Measurements from ENCODE around the gene USP5. TPM values are rescaled to one million over a fixed set of nuclear protein-coding genes. Genes with fewer than 3 reads are reported as not detected.

USP5 gene
- total and polyA plus RNA-seq, 2 experiments from 2014 or later = 73.2 to 96.2 TPM

DNA sequence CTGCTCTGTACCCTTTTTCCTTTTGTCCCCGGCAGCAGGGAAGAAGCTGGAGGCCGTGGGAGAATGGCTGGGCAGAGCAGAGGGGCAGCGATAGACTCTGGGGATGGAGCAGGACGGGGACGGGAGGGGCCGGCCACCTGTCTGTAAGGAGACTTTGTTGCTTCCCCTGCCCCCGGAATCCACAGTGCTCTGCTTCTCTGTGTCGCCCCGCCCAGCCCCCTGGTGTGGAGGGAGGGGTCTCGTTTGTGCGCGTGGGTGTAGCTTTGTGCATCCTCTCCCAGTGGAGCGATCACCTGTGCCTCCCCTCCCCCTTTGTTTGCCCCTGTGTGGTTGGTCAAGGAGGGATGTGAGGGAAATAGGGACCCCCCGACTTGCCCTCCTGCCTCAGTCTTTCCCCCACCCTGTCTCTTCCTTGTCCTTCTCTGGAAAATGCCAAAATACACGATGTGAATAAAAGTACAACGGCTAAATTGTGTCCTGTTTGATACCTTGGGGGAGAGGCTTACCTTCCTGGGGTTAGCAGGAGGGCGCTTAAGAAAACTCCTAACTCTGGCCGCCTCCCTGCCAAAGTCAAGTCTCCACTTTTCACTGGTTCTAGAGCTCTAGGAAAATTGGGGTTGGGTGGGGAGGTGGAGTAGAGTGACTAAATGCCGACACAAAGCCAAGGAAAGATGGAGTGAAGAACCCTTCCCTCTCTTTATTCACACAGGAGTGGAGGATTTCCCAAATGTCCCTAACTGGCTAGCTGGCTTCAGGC, 14.4 kb downstream of the USP5 start:
- Histone ChIP-seq H2AFZ (peak overlapping the region; percentile 78), H3K4me1 (ENCODE audit: insufficient read depth) (peaks cover 31% of the 10 kb centered on the region), H3K4me2 (ENCODE audit: unreplicated experiment) (peak overlapping the region; percentile 88), H3K9ac (peak overlapping the region; percentile 92), H3K4me3 (peak overlapping the region; percentile 99), H3F3A (ENCODE audit: insufficient read depth) (peaks cover 35% of the 10 kb centered on the region), H3K27me3 (replicated peaks; ENCODE audit: insufficient read depth) (no peaks in the 10 kb centered on the region), H3K9me2 (ENCODE audit: insufficient read depth) (no peaks in the 10 kb centered on the region), H3K27ac (peak overlapping the region; percentile 51), H3K9me3 (ENCODE audit: low read depth) (no peaks in the 10 kb centered on the region), H4K20me1 (ENCODE audit: insufficient read depth) (no peaks in the 10 kb centered on the region; the same call in 1 of the 2 replicates), H3K79me2 (ENCODE audit: insufficient read depth) (peaks cover 38% of the 10 kb centered on the region), H3K36me3 (ENCODE audit: low read depth) (peaks cover 27% of the 10 kb centered on the region)
- TF ChIP-seq EZH2phosphoT487 (IDR thresholded peaks at IDR 0.05; ENCODE audit: insufficient read depth, low read depth) (no peak), EZH2 (IDR thresholded peaks at IDR 0.05; ENCODE audit: insufficient read depth, poor library complexity, severe bottlenecking) (no peak)
- no peak for DNase-seq
- in situ Hi-C loops (cut with MboI) = no loop called here
- WGBS, 2 experiments (ENCODE audit: low coverage in 1 of 2, low lambda C conversion rate in 2 of 2, missing lambda C conversion rate in 2 of 2) = 78 to 79% methylated on average over 16 to 19 of the region's 19 CpGs

DNA sequence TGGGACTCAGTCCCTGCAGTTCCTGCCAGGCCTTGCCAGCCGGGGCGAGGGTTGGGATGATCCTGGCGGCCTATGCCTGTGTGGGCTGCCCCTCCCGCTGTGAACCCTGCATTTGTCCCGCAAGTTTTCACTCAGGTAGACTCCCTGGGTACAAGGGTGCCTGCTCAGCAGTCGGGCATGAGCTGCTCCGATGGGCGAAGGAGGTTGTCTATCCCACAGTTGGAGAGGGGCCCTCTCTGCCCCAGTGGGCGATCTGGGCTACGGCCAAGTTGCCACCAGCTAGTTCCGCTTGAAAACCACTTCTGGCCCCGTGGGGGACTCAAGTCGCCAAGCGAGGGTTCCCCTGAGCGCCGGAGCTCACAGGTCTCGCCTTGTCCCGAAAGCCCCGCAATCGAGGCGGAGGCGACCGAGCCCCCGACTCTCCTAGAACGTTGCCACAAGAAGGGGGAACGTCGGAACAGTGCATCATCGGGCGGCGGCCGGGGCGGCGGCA, 15.0 kb downstream of the USP5 start:
- Histone ChIP-seq H2AFZ (peak overlapping the region; percentile 78), H3F3A (ENCODE audit: insufficient read depth) (peaks cover 40% of the 10 kb centered on the region), H3K9me3 (ENCODE audit: low read depth) (no peaks in the 10 kb centered on the region), H3K36me3 (ENCODE audit: low read depth) (peaks cover 27% of the 10 kb centered on the region), H3K27me3 (replicated peaks; ENCODE audit: insufficient read depth) (no peaks in the 10 kb centered on the region), H3K4me2 (ENCODE audit: unreplicated experiment) (peak overlapping the region; percentile 88), H3K27ac (peak overlapping the region; percentile 51), H3K79me2 (ENCODE audit: insufficient read depth) (peaks cover 38% of the 10 kb centered on the region), H3K4me1 (ENCODE audit: insufficient read depth) (peaks cover 37% of the 10 kb centered on the region), H3K9ac (peak overlapping the region; percentile 92), H3K9me2 (ENCODE audit: insufficient read depth) (no peaks in the 10 kb centered on the region), H3K4me3 (peak overlapping the region; percentile 99), H4K20me1 (ENCODE audit: insufficient read depth) (no peaks in the 10 kb centered on the region; the same call in 1 of the 2 replicates)
- TF ChIP-seq EZH2 (IDR thresholded peaks at IDR 0.05; ENCODE audit: insufficient read depth, poor library complexity, severe bottlenecking) (no peak), EZH2phosphoT487 (IDR thresholded peaks at IDR 0.05; ENCODE audit: insufficient read depth, low read depth) (no peak)
- 2 to 4% methylated on average over 32 to 33 of the region's 33 CpGs for WGBS, 2 experiments (ENCODE audit: low coverage in 1 of 2, low lambda C conversion rate in 2 of 2, missing lambda C conversion rate in 2 of 2)
- DNase-seq = peak; percentile 44
- in situ Hi-C loops (cut with MboI) = no loop called here

DNA sequence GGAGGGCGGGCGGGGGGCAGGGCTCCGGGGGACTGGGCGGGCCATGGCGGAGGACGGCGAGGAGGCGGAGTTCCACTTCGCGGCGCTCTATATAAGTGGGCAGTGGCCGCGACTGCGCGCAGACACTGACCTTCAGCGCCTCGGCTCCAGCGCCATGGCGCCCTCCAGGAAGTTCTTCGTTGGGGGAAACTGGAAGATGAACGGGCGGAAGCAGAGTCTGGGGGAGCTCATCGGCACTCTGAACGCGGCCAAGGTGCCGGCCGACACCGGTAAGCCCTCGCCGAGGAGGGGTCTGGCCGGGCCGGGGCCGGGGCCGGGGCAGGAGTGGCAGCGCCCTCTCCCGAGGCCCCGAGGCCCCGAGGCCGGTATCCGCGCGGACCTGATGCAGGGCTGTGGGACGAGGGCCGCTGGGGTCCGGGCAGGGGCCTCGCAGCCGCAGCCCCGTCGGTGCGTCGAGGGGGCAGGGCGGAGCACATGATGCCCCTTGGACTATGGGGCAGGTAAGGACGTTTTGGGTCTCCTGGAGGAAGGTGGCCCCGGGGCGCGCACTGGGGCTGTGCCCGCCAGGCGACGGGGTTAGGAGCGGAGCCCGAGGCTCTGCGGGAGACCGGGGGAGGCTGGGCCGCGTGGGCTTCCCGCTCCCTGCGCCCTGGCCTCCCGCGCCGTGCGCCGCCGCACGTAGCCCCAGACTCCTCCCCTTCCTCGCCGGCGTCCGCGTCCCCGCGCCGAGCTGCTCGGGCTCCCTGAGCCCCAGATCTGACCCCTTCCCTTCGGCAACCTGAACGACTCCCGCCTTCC, 15.7 kb downstream of the USP5 start, which contains the start of gene TPI1:
TSS of gene TPI1 (plus strand) at position 119 of the 798 bp plus-strand sequence. CDS start at position 155, 36 bp downstream.
- in situ Hi-C loops (cut with MboI) = no loop called here
- no peaks in the 10 kb centered on the region for H3K27me3 ChIP-seq (replicated peaks; ENCODE audit: insufficient read depth)
- H3K4me2 ChIP-seq (ENCODE audit: unreplicated experiment) = peak within 1 kb of the TSS; percentile 100
- no peaks in the 10 kb centered on the region for H3K9me2 ChIP-seq (ENCODE audit: insufficient read depth)
- H3K27ac ChIP-seq = peak within 1 kb of the TSS; percentile 68
- H3K36me3 ChIP-seq (ENCODE audit: low read depth) = peaks cover 24% of the 10 kb centered on the region
- H4K20me1 ChIP-seq (ENCODE audit: insufficient read depth) = no peaks in the 10 kb centered on the region; the same call in 1 of the 2 replicates
- no peaks in the 10 kb centered on the region for H3K9me3 ChIP-seq (ENCODE audit: low read depth)
- TF ChIP-seq EZH2 (IDR thresholded peaks at IDR 0.05; ENCODE audit: insufficient read depth, poor library complexity, severe bottlenecking) (no peak), EZH2phosphoT487 (IDR thresholded peaks at IDR 0.05; ENCODE audit: insufficient read depth, low read depth) (no peak)
- peaks cover 39% of the 10 kb centered on the region for H3K4me1 ChIP-seq (ENCODE audit: insufficient read depth)
- peaks cover 38% of the 10 kb centered on the region for H3K79me2 ChIP-seq (ENCODE audit: insufficient read depth)
- peak within 1 kb of the TSS; percentile 92 for H3K9ac ChIP-seq
- peak within 1 kb of the TSS; percentile 99 for H3K4me3 ChIP-seq
- DNase-seq = peak; percentile 93
- peaks cover 40% of the 10 kb centered on the region for H3F3A ChIP-seq (ENCODE audit: insufficient read depth)
- peak within 1 kb of the TSS; percentile 78 for H2AFZ ChIP-seq
- 1% methylated on average over 63 to 80 of the region's 86 CpGs for WGBS, 2 experiments (ENCODE audit: low coverage in 1 of 2, low lambda C conversion rate in 2 of 2, missing lambda C conversion rate in 2 of 2)

Data from GM23248 (cell line).